Mesendoderm (in vitro differentiated cells): ENCODE data around the gene HDGFL1.

ENCODE experiments used
- DNase-seq: peaks from one replicate; pipeline ENCODE4 v3.0.0; 2013
- H2AK5ac ChIP-seq: 2 replicates; pipeline ENCODE4 v1.6.1; 2013; ENCODE audit warnings: low read length, inconsistent platforms
- H2BK120ac ChIP-seq: 2 replicates; pipeline ENCODE4 v1.6.1; 2013; ENCODE audit warnings: low read depth, mild to moderate bottlenecking, low read length, moderate library complexity, mixed read lengths
- H2BK15ac ChIP-seq: replicated peaks from 2 replicates; pipeline ENCODE4 v1.6.1; 2013; ENCODE audit warnings: low read depth, mild to moderate bottlenecking, moderate library complexity
- H2BK5ac ChIP-seq: 2 replicates; pipeline ENCODE4 v1.6.1; 2013; ENCODE audit warnings: low read length, inconsistent platforms
- H3K18ac ChIP-seq: 2 replicates; pipeline ENCODE4 v1.6.1; 2013; ENCODE audit warnings: mild to moderate bottlenecking, low read length, mixed read lengths
- H3K23ac ChIP-seq: one replicate; pipeline ENCODE4 v1.6.1; 2013; ENCODE audit warnings: low read length
- H3K27ac ChIP-seq: 2 replicates; pipeline ENCODE4 v1.5.1; 2013; ENCODE audit warnings: low read depth, mild to moderate bottlenecking, inconsistent platforms, low read length, moderate library complexity
- H3K27me3 ChIP-seq: 2 replicates; pipeline ENCODE4 v1.6.1; 2013; ENCODE audit warnings: low read length, control low read depth, mild to moderate bottlenecking, inconsistent platforms; ENCODE audit not compliant: insufficient read depth, poor library complexity
- H3K36me3 ChIP-seq: 2 replicates; pipeline ENCODE4 v1.6.1; 2013; ENCODE audit warnings: low read length, inconsistent platforms; ENCODE audit not compliant: control insufficient read depth, insufficient read depth
- H3K4ac ChIP-seq: one replicate; pipeline ENCODE4 v1.6.1; 2013; ENCODE audit warnings: low read depth, mild to moderate bottlenecking, low read length, moderate library complexity
- H3K4me1 ChIP-seq: 2 replicates; pipeline ENCODE4 v1.6.1; 2013; ENCODE audit warnings: low read depth, low read length, inconsistent platforms; ENCODE audit not compliant: control insufficient read depth
- H3K4me2 ChIP-seq: 2 replicates; pipeline ENCODE4 v1.6.1; 2013; ENCODE audit warnings: low read length
- H3K4me3 ChIP-seq: 2 replicates; pipeline ENCODE4 v1.5.1; 2013; ENCODE audit warnings: mild to moderate bottlenecking, low read length
- H3K56ac ChIP-seq: one replicate; pipeline ENCODE4 v1.6.1; 2013; ENCODE audit warnings: low read length
- H3K79me1 ChIP-seq: 2 replicates; pipeline ENCODE4 v1.6.1; 2013; ENCODE audit warnings: low read length, inconsistent platforms
- H3K79me2 ChIP-seq: 2 replicates; pipeline ENCODE4 v1.6.1; 2013; ENCODE audit warnings: mild to moderate bottlenecking, low read length; ENCODE audit not compliant: control insufficient read depth, insufficient read depth
- H3K9ac ChIP-seq: 2 replicates; pipeline ENCODE4 v1.6.1; 2013; ENCODE audit warnings: low read length, inconsistent platforms
- H4K5ac ChIP-seq: one replicate; pipeline ENCODE4 v1.6.1; 2013; ENCODE audit warnings: low read length
- H4K8ac ChIP-seq: one replicate; pipeline ENCODE4 v1.6.1; 2013; ENCODE audit warnings: low read depth, mild to moderate bottlenecking, control low read depth, low read length, moderate library complexity
- WGBS: extraction: QIAGEN DNeasy Blood & Tissue Kit; methylation state at CpG from one replicate; pipeline ENCODE4 v1.1.7; 2013; ENCODE audit warnings: low lambda C conversion rate, missing lambda C conversion rate; ENCODE audit not compliant: insufficient coverage; ENCODE audit errors: extremely low coverage; 5-methylcytosine and 5-hydroxymethylcytosine counted together

HDGFL1 gene

DNA sequence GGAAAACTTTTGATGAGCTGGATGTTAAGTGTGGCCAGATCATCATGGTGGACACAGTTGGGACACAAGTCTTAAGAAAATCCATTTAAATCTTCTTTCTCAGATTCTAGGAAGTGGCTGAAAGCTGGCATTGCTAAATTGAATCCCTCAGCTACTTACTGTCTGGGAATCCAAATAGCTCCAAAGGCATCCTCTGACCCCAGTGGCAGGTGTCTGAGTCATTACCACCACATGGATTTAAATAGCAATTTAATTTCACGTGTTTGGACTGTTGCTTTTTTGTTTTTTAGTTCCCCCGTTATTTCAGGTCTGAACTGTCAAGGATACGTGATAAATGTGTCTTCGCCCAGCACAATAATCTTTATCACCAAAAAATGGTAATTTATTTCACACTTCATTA is 33.2 kb upstream of the HDGFL1 start:
- H3K4ac ChIP-seq: no peak overlapping the region
- H4K5ac ChIP-seq: no peak overlapping the region
- DNase-seq: no peak
- no peak overlapping the region for H3K9ac ChIP-seq
- no peak overlapping the region for H3K4me3 ChIP-seq
- no peak overlapping the region for H3K4me2 ChIP-seq
- no peak overlapping the region for H3K23ac ChIP-seq
- no peak overlapping the region for H4K8ac ChIP-seq
- no peak overlapping the region for H2AK5ac ChIP-seq
- no CpG with 5 or more reads among the region's 4 CpGs for WGBS
- H3K27ac ChIP-seq: no peak overlapping the region
- no peaks in the 10 kb centered on the region for H3K27me3 ChIP-seq
- H3K18ac ChIP-seq: no peak overlapping the region
- H3K56ac ChIP-seq: no peak overlapping the region
- H3K79me2 ChIP-seq: no peaks in the 10 kb centered on the region
- no peak overlapping the region for H2BK15ac ChIP-seq
- no peaks in the 10 kb centered on the region for H3K4me1 ChIP-seq
- no peak overlapping the region for H2BK120ac ChIP-seq
- no peak overlapping the region for H2BK5ac ChIP-seq
- no peaks in the 10 kb centered on the region for H3K79me1 ChIP-seq
- H3K36me3 ChIP-seq: no peaks in the 10 kb centered on the region

DNA sequence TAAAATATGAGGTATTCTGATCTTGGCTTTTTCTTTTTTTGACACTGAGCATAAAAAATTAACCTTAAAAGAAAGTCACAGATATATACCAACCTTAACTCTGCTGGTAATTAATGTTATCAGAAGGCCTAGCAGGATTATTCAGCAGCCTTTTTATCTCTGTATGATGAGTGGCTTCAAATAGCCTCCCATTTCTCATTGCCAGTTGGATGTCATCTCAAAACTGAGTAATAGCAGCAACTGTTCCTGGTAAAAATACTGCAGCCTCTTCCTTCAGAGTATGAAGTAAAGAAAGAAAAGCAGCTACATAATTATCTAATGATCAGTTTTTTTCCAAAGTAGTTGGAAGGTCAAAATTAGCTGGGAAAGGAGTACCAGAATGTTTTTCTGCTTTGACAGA is 24.9 kb upstream of the HDGFL1 start:
- Histone ChIP-seq H3K36me3 (no peaks in the 10 kb centered on the region), H2BK120ac (no peak overlapping the region), H2BK15ac (no peak overlapping the region), H3K18ac (no peak overlapping the region), H4K8ac (no peak overlapping the region), H3K9ac (no peak overlapping the region), H3K4me2 (no peak overlapping the region), H3K27ac (no peak overlapping the region), H3K4ac (no peak overlapping the region), H2AK5ac (no peak overlapping the region), H3K56ac (no peak overlapping the region), H3K4me3 (no peak overlapping the region), H3K79me2 (no peaks in the 10 kb centered on the region), H4K5ac (no peak overlapping the region), H3K79me1 (no peaks in the 10 kb centered on the region), H3K4me1 (no peaks in the 10 kb centered on the region), H3K23ac (no peak overlapping the region), H2BK5ac (no peak overlapping the region), H3K27me3 (no peaks in the 10 kb centered on the region)
- no peak for DNase-seq

DNA sequence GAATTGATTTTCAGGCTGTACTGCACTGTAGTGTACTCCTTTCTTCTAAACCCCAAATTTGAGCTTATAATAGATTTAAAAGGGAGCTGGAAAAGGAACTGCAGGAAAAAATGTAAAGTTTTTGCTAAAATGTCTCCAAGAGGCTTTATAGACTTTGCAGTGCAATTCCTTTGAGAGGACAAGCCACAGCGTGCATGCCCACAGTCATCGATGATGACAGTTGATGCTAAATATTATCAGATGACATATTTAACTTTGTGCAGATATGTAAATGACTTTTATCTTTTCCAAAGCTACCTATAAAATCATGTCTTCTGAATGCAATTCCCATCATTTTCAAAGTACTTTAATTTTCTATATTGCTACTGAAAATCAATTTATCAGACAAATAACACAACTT is 24.3 kb upstream of the HDGFL1 start:
- no peak overlapping the region for H3K4me3 ChIP-seq
- H3K79me2 ChIP-seq: no peaks in the 10 kb centered on the region
- no peak overlapping the region for H2BK15ac ChIP-seq
- no peak overlapping the region for H4K5ac ChIP-seq
- no peak overlapping the region for H3K4me2 ChIP-seq
- no CpG with 5 or more reads among the region's 2 CpGs for WGBS
- H3K4me1 ChIP-seq: no peaks in the 10 kb centered on the region
- no peak overlapping the region for H2BK120ac ChIP-seq
- no peaks in the 10 kb centered on the region for H3K27me3 ChIP-seq
- H3K27ac ChIP-seq: no peak overlapping the region
- H3K23ac ChIP-seq: no peak overlapping the region
- H2BK5ac ChIP-seq: no peak overlapping the region
- no peak overlapping the region for H4K8ac ChIP-seq
- no peaks in the 10 kb centered on the region for H3K36me3 ChIP-seq
- no peak overlapping the region for H3K9ac ChIP-seq
- H3K79me1 ChIP-seq: no peaks in the 10 kb centered on the region
- no peak overlapping the region for H2AK5ac ChIP-seq
- H3K4ac ChIP-seq: no peak overlapping the region
- no peak for DNase-seq
- H3K18ac ChIP-seq: no peak overlapping the region
- H3K56ac ChIP-seq: no peak overlapping the region

DNA sequence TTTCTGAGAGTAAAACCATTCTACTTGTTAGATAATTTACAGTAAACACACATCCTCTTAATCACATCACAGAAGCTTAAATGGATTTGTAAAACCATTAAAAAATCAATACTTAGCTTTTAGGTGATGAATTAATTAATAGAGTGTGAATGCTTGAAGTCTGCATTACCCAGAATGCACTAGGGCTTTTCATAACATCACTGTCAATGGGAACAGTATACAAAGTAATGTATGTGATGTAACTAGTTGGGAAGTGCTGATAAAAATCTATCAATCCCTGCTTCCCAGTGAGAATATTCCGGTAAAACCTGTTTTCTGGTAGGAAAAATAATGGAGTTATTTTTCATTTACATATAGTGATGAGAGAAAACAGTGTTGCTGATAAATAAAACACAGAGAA is 23.1 kb upstream of the HDGFL1 start:
- no peak overlapping the region for H4K8ac ChIP-seq
- H2AK5ac ChIP-seq: no peak overlapping the region
- no peaks in the 10 kb centered on the region for H3K36me3 ChIP-seq
- no peak overlapping the region for H3K27ac ChIP-seq
- no peak overlapping the region for H3K4ac ChIP-seq
- H2BK5ac ChIP-seq: no peak overlapping the region
- H2BK120ac ChIP-seq: no peak overlapping the region
- H3K4me3 ChIP-seq: no peak overlapping the region
- no peaks in the 10 kb centered on the region for H3K27me3 ChIP-seq
- no peak for DNase-seq
- H3K79me2 ChIP-seq: no peaks in the 10 kb centered on the region
- H3K18ac ChIP-seq: no peak overlapping the region
- H3K56ac ChIP-seq: no peak overlapping the region
- no peaks in the 10 kb centered on the region for H3K79me1 ChIP-seq
- no CpG with 5 or more reads among the region's 1 CpG for WGBS
- H3K4me2 ChIP-seq: no peak overlapping the region
- no peak overlapping the region for H3K9ac ChIP-seq
- H3K23ac ChIP-seq: no peak overlapping the region
- H3K4me1 ChIP-seq: no peaks in the 10 kb centered on the region
- H4K5ac ChIP-seq: no peak overlapping the region
- H2BK15ac ChIP-seq: no peak overlapping the region

DNA sequence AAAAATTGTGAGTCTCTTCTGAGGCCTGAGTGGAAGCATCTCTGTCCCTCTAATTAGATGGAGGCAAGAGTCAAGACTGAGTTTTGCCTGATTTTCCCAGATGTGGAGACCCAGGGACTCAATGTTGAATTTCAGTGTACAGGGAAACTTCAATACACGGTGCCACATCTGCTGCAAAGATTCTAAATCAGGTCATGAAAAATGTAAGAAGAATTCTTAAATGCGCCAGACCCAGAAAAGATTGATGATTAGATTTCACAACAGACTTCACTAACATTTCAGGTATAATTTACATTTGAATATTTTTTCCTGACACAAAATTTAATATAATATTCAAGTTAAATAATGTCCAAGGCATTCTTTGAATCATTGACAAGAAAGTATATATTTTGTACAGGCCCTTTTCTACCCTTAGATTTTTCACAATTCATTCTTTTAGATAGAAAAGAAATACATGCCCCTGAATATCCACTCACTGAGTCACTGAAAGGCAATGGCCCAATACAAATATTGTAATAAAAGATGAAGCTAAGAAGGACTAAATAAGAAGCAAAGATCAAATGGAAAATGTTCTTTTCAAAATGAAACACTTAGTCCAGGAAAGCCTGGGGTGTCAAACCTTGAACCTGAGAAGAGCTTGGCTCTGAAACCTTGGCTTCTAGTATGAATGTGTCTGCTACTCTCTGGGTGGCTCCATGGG is 18.2 kb upstream of the HDGFL1 start:
- H3K79me2 ChIP-seq: no peaks in the 10 kb centered on the region
- no peak overlapping the region for H3K56ac ChIP-seq
- no peak overlapping the region for H2AK5ac ChIP-seq
- WGBS: no CpG with 5 or more reads among the region's 2 CpGs
- no peak overlapping the region for H4K8ac ChIP-seq
- H3K23ac ChIP-seq: no peak overlapping the region
- H2BK120ac ChIP-seq: no peak overlapping the region
- H3K36me3 ChIP-seq: no peaks in the 10 kb centered on the region
- no peak for DNase-seq
- H3K27me3 ChIP-seq: no peaks in the 10 kb centered on the region
- H3K79me1 ChIP-seq: no peaks in the 10 kb centered on the region
- H2BK15ac ChIP-seq: no peak overlapping the region
- H3K4ac ChIP-seq: no peak overlapping the region
- no peak overlapping the region for H3K9ac ChIP-seq
- H3K27ac ChIP-seq: no peak overlapping the region
- no peak overlapping the region for H3K18ac ChIP-seq
- no peak overlapping the region for H3K4me2 ChIP-seq
- no peaks in the 10 kb centered on the region for H3K4me1 ChIP-seq
- no peak overlapping the region for H2BK5ac ChIP-seq
- H4K5ac ChIP-seq: no peak overlapping the region
- no peak overlapping the region for H3K4me3 ChIP-seq

DNA sequence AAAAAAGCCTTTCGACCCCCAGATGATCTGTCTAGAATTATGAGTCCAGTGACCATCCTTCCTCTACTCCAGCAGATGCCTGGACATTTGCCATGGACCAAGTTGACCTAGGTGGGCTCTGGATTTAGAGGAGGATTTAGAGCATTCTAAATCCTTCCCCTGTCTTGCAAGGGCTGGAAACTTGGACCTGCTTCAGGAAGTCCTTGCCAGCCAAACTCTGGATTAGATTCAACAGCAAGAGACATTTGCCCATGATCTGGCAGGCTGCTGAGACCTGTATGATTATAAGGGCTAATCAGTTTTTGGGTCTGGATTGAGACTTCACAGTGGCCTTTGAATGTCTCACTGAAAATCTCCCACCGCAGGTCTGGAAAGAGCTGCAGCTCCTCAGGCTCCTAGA is 13.1 kb upstream of the HDGFL1 start:
- no peak overlapping the region for H3K4me2 ChIP-seq
- DNase-seq: no peak
- no peak overlapping the region for H3K56ac ChIP-seq
- H2BK15ac ChIP-seq: no peak overlapping the region
- H4K5ac ChIP-seq: no peak overlapping the region
- no peak overlapping the region for H3K4me3 ChIP-seq
- H3K79me1 ChIP-seq: no peaks in the 10 kb centered on the region
- no peak overlapping the region for H2AK5ac ChIP-seq
- no peak overlapping the region for H4K8ac ChIP-seq
- no CpG with 5 or more reads among the region's 2 CpGs for WGBS
- H3K27me3 ChIP-seq: no peaks in the 10 kb centered on the region
- H3K27ac ChIP-seq: no peak overlapping the region
- no peak overlapping the region for H2BK5ac ChIP-seq
- no peaks in the 10 kb centered on the region for H3K4me1 ChIP-seq
- H3K36me3 ChIP-seq: no peaks in the 10 kb centered on the region
- no peak overlapping the region for H3K23ac ChIP-seq
- no peak overlapping the region for H2BK120ac ChIP-seq
- no peak overlapping the region for H3K9ac ChIP-seq
- no peak overlapping the region for H3K18ac ChIP-seq
- no peak overlapping the region for H3K4ac ChIP-seq
- no peaks in the 10 kb centered on the region for H3K79me2 ChIP-seq
